HG03159 (cell line): ENCODE results near the gene BTK.

Experiments used
- ATAC-seq: cut with Tn5 transposase; IDR thresholded peaks from one replicate; pipeline ENCODE4 v1.9.1; 2021; ENCODE audit warnings: mild to moderate bottlenecking, moderate library complexity; ENCODE audit not compliant: unreplicated experiment

Gene BTK

DNA sequence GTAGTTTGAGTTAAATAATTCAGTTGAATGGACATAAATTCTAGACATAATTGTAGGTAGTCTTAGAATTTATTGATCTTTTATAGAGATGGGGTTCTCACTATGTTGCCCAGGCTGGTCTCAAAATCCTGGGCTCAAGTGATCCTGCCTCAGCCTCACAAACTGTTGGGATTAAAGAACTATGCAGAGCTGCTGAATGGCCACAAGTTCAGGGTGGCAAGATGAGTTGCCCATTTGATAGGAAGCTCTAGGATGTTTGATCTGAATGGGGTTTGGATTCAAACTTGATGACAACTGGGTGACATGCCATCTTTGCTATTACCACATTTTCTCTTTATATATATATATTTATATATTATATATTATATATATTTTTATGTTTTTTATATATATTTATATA lies 8.4 kb upstream of the BTK start:
- ATAC-seq = no peak

- ATAC-seq = no peak
These were observed 7.7 kb upstream of the BTK start for GRCh38 chrX:101393530-101394305.

DNA sequence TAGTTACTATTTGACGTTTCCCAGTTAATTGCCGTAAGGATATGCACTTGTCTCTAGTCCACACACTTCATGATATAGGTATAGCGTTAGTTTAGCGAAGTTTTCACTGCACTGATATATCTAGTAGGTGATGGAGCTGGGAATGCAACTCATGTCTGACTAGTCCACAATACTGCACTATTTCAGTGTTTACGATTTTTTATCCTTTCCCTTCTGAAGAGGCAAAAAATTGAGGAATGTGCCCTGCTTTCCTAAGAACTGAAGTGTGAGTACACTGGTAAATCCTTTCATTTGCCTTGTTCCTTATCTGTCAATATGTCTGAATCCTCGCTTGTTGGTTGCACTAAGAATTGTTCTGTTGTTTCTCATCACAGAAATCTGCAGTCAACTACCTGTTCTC lies 5.8 kb upstream of the BTK start:
- no peak for ATAC-seq

DNA sequence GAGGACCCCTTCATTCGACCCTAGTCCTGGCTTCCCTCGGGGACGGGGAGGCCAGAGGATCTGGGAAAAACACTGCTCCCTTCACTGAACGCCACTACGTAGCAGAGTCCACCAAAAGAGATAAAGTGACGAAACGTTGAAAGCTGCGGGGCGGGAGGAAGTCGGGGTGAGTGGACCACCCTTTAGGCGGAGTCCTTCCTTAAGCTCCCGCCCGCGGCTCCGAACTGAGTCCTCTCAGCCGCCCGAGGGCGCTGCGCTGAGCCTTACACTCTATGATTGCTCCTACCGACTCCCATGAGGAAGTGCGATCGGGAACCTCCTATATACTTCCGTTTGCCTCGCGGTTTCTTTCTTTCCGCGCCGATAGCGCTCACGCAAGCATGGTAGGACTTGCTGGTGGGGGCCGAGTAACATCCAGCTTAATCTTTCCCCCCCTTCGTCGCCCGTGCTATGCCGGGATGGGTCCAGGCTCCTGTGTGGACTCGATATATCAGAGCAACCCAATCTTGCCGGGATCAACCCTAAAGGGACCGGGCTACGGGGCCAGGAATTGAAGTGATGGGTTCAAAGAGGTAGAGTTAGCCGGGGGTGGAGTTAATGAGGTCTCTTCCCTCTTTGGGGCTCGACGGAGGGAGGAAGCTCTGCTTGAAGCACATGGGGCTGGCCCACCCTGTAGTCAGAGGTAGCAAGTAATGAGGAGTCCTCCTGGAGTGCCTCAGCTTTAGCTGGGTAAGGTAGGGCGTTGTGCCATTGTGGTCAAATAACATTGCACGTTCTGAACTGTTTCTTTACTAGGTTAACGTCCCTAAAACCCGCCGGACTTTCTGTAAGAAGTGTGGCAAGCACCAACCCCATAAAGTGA lies 4.9 kb upstream of the BTK start, which contains the start of gene RPL36A:
TSS of gene RPL36A (plus strand) at position 348 of the 862 bp plus-strand sequence. CDS start at position 381, 33 bp downstream.
- ATAC-seq = peak; percentile 68

DNA sequence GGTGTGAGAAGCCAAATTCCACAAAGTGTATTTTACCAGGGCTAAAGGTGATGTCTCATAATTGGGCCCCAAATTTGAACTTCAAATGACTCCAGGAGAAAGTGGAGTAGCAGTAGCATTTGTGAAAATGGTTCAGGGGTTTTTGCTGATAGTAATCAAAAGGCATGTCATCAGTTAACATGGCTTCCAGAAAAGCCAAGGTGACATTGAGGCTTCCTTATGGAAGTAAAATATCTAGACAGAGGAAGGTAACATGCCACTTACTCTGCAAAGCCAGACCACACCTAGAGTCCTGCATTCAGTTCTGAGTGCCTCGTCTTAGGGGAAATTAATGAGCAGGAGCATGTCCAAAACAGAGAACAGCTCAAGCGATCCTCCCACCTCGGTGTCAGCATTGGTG lies 2.6 kb upstream of the BTK start:
- no peak for ATAC-seq

DNA sequence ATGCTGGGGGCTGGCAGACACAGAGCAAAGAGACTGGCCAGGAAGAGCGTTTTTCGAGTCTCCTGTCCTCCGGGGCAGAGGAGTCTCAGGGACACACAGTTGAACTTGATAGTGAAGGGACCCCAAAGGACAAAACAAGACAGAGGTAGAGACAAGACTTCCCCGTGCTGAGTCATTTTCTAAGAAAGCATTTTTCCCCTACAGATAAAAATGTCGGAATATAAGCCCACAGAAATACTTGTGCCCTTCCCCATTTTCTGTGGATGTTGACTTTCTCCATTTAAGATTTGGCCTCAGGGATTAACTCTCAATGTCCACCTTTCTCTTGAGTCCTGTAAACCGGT lies 523 bp upstream of the BTK start:
- ATAC-seq = no peak

DNA sequence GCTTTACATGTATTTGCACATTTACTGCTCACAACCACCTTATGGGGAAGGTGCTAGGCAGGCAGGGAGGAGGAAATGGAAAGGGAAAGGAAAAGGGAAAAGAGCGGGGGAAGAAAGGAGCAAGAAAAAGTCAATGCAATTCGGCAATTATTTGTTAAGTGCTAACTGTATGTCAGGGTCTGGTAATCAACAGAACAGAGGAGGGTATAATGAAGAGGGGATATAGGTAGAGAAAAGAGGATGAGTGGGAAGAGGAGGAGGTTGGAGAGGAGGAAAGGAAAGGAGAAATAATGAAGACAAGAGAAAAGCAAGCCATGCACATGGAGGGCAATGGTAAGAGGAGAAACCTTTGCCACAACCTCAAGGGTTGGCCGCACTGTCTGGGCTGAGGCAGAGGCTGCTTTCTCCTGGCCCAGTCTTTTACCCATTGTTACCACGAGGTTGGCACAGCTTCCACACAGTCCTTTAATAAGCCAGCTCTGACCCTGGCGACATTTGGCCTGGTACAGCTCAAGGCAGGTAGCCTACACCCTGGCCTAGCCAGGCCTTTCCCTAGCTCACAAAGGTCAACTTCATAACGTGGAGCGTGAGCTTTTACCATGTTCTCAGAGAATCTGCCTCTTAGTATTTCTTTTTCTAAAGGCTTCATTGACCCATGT lies 836 bp downstream of the BTK start:
- no peak for ATAC-seq

- ATAC-seq = peak; percentile 71
These were observed 2.2 kb downstream of the BTK start for GRCh38 chrX:101383679-101384205.

DNA sequence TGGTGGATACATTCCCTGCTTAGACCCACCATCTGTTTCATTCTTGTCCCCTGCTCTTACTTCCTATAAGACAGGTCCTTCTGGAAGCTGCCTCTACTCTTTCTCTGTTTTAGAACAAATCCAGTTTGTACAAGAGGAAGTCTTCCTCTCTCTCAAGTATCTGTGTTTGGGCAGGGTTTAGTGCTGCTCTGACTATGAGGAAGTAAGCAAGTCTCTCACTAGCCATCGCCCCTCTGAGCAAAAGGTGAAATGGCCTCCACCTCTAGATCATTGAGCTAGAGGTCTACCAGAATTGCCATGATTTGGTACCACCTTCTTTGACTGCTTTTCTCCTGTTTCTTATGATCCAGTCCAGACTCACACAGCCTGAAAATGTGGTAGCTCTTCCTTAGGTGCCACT lies 8.4 kb downstream of the BTK start:
- ATAC-seq = no peak

DNA sequence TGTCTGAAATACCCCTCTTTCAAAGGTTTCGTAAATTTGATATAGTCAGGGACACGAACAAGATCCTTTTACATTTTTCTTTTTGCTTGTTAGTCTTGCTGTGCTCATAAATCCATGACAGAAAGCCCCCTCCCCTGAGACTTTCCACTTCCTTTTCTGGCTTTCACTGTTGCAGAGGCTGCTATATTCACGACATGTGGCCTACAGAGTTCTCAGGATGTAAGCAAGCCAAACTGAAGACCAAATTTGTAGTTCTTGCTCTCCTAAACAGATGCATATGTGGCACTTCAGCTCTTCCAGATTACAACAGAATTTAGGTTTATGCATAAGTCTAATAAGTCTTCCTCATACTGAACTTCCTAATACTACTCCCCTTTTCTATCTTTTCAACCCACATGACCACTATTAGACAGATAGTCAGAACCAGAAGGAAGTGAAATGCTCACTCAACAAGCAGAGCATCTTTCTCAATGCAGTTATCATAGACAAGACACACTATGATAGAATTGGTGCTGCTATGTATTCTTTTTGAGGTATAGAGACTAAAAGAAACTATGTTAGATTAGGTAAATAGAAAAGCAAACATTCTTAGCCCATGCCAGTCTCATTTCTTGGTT lies 15.0 kb downstream of the BTK start:
- peak; percentile 74 for ATAC-seq

GRCh38 chrX:101369687-101370086 lies 16.3 kb downstream of the BTK start:
- ATAC-seq = no peak

GRCh38 chrX:101368800-101369199 lies 17.2 kb downstream of the BTK start:
- ATAC-seq = no peak

DNA sequence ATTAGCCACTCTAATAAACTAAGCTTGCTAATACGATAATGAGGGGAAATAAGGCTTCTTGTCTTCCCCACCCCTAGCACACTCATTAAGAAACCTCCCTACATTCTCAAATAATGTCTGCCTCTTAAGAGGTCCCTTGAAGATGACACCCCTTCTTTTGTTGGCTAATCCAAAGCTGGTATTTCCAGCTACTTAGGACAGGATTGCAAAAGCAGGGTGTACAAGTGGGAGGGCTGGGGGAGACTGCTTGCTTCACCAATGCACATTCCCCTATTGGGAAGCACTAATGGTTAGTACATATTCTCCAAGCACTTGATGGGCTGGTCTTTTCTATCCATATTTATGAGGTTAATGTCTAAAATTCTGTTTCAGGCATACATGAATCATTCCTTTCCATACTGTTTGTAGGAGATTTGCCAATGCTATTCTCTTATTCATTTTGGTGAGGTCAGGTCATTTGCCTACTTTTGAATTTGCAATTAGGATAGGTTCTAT lies 20.6 kb downstream of the BTK start:
- no peak for ATAC-seq

- ATAC-seq = no peak
These were observed 23.2 kb downstream of the BTK start for GRCh38 chrX:101362757-101363156.

GRCh38 chrX:101362116-101362515 lies 23.9 kb downstream of the BTK start:
- ATAC-seq = no peak

GRCh38 chrX:101360390-101360789 lies 25.6 kb downstream of the BTK start:
- no peak for ATAC-seq

GRCh38 chrX:101359966-101360365 lies 26.0 kb downstream of the BTK start:
- no peak for ATAC-seq

DNA sequence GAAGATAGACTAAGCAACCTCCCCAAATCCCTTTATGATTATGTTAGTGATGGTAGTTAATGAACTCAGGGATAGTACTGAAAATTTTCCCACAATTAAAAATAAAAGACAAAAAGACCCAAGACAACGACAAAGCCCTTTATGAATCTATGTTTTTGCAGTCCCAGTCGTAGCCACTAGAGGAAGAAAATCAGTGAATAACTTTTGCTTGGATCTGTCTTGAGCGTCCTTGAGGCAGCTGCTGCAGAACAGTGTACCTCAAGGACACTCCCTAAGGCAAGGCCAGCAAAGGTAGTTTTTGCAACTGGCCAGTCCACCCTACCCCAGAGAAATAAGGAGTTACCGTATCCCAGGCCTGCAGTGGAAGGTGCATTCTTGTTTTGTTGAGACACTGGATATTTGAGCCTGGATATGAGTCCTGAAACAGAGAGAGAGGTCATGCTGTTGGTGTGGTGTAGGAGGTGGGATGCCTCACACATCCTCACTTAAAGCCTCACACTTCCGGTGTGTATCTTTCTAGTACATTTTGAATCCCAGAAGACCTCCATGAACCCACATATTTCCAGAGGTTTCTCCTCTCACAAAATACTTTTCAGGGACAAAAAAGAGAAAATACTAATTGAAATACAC lies 28.7 kb downstream of the BTK start:
- ATAC-seq = no peak

DNA sequence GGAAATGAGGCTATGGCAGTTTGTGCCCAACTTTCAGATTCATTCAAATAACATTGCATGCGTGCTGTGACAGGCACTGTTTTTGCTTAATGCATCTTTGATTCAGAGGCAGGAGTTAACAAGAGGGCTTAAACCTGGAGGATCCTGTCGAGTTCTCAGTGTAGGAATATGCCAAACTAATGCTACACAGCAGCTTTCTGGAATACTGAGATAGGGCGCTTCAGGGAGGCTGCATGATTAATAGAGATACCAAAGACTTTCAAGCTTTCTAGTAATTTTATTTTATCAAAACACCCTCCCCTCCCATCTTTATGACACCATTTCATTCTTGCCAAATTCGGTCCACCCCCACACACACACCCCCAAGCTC lies 36.8 kb downstream of the BTK start:
- ATAC-seq = no peak

DNA sequence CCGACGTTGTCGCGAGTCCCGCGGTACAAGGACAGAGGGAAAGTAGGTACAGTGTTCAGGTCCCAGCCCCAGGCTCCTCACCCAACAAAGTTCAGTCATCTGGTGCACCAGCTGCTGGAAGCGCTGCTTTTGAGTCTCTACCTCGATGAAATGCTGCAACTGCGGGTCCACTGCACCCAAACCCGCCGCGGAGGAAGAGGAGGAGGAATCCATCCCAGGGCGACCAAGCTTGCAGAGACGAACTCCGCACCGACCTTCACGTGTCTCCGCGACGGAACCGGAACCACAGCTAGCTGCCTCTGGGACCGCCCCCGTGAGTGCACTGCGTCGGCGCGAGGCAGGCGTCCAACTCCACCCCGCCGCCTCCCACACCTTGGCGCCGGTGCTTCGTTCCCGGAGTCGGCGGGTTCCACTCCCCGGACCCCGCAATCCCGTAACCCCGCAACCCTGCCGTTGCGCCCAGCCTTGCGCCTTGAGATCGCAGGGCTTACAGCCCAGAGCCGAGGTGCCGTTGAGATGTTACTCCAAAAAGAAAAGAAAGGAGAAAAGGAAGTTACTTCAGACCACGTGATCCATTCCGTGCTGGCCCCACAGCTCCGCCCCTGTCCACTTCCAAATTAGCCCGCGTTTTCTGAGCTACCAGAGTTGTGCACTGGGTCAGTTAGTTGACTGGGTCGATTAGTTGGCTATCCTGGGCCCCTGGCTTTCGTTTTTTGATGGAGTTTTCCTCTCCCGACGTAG lies 37.4 kb downstream of the BTK start, which contains the start of gene TIMM8A:
TSS of gene TIMM8A (minus strand) at position 291 of the 741 bp plus-strand sequence. CDS start at position 213, 78 bp downstream.
- peak; percentile 98 for ATAC-seq
